HG03103 (cell line): ENCODE data around the gene AOC2.
"Not testable (repeated sequence)": the region's sequence is repeated elsewhere in the genome, so short reads cannot be mapped to it uniquely, and the experiment has no call there.

Source experiments
- ATAC-seq: cut with Tn5 transposase; IDR thresholded peaks from one replicate; pipeline ENCODE4 v1.9.1; 2021; ENCODE audit warnings: low read depth; ENCODE audit not compliant: unreplicated experiment

The AOC2 gene

GRCh38 chr17:42830971-42831370, 13.4 kb upstream of the AOC2 start:
- no peak for ATAC-seq

DNA sequence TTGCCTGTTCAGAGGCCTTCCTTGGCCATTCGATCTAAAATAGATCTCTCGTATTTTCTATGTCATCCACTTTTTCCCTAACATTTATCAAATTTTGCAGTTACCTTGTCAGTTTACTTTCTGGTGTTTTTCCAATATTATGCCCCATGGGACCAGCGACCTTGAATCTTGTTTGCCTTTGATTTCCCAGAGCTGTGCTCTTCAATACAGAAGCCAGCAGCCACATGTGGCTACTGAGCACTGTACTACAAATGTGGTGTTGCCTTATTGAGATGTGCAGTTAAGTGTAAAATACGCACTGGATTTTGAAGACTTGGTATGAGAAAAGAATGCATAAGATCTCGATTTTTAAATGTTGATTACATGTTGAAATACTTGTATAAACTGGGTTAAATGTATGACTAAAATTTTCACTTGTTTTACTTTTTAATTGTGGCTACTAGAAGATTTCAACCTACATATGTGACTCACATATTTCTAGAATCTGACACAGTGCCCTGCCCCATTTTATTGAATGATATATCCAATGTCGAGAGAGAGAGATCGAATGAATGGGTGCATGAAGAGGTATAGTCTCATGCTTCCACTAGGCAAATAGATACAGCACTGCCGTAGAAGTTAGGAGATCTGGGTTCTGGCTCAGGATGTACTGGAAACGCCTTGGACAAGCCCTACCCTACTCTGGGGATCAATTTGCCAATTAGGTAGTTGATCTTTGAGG, 12.0 kb upstream of the AOC2 start:
- no peak for ATAC-seq

DNA sequence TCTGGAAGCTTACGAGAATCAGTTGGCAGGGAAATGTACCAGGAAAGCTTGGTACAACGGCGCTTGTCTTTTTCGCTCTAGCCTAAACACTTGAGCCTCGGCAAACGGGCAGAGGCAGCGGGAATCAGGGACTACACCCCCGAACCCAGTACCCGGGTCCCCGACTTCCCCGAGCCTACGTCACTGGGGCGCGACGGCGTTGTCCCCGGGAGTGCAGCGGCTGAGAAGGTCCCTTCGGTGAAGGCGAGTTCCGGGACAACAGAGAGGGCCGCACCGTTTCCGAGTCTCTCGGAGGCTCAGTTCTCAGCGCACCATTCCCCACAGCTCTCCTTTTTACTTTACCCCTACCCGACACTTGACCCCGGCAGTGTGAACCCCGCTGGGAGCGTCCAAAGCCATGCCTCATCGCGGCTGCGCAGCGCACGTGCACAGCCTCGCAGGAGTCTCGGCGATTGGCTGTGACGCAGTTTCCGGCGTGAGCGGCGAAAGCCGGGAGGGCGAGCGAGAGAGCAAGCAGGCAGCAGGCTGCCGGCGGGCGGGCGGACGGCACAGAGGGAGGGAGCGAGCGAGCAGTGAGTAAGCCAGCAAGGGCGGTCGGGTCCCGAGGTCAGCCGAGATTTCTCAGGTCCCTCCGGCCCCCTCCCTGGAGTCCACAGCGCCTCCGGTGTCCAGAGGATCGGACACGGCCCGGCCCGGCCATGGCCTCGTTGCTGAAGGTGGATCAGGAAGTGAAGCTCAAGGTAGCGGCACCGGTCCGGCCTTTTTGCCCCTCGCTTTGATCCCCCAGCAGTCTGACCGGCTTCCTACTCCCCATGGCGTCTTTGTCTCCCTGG, 11.2 kb upstream of the AOC2 start, which contains the start of gene PSME3:
TSS of gene PSME3 (plus strand) at position 464 of the 833 bp plus-strand sequence. CDS start at position 699, 235 bp downstream.
- ATAC-seq, result no peak

DNA sequence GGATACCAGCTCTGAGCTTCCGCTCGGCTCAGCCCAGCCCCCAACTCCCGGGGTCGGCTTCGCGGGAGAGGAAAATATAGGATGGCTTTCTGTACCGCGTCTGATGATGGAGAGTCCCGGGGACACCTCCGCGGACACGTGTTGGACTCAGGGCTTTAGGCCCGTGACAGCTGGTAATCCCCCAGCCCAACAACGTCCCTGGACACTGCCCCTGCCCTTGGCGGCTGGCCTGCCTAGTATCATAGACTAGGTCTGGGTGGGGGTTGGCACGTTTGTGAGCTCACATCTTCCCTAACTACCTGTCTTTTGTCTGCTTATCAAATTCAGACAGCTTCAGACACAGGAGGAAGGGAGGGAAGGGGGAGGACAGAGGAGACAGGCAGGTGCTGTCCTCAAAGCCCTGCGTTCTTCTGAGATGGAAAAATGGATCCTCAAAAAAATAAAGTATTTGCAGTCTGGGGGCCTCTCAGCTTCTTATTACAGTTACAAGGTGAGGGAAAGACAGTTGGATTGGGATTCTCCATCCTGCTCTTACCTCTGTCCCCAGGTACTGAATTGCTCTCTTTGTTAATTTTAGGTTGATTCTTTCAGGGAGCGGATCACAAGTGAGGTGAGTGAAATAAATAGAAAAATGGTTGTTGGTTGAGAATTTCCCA, 10.5 kb upstream of the AOC2 start:
- no peak for ATAC-seq

GRCh38 chr17:42835732-42836131, 8.6 kb upstream of the AOC2 start:
- ATAC-seq, result no peak

- ATAC-seq, result no peak
Measured at GRCh38 chr17:42841975-42842685, 2.2 kb upstream of the AOC2 start.

- no peak for ATAC-seq
Measured at GRCh38 chr17:42843358-42843934, 934 bp upstream of the AOC2 start.

- no peak for ATAC-seq
Measured at GRCh38 chr17:42844761-42845555, 578 bp downstream of the AOC2 start.

DNA sequence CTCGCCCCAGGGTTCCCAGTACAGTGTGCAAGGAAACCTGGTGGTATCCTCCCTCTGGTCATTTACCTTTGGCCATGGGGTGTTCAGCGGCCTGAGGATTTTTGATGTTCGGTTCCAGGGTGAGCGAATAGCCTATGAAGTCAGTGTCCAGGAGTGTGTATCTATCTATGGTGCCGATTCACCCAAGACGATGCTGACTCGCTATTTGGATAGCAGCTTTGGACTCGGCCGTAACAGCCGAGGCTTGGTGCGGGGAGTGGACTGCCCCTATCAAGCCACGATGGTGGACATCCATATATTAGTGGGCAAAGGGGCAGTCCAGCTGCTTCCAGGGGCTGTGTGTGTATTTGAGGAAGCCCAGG, 1.2 kb downstream of the AOC2 start:
- no peak for ATAC-seq

DNA sequence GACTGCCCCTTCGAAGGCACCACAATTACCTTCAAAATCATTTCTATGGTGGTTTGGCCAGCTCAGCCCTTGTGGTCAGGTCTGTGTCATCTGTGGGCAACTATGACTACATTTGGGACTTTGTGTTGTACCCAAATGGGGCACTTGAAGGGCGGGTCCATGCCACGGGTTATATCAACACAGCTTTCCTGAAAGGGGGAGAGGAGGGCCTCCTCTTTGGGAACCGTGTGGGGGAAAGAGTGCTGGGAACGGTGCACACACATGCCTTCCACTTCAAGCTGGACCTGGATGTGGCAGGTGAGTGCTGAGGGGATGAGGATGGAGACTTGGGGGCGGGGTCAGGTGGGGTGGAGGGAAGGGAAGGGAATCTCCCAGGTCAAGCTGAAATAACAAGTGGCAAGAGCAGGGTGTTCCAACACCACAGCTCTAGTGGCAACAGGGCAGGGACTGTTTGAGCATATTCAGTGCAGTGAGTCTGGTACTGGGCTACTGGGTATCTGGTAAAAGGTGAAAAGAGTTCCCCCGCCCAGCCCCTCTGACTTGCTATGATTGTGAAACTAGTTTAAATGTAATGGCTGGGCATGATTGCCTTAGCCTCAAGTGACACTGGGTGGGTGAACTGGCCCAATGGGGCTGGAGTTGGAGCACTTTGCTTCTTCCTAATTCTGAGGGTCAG, 1.7 kb downstream of the AOC2 start:
- no peak for ATAC-seq

DNA sequence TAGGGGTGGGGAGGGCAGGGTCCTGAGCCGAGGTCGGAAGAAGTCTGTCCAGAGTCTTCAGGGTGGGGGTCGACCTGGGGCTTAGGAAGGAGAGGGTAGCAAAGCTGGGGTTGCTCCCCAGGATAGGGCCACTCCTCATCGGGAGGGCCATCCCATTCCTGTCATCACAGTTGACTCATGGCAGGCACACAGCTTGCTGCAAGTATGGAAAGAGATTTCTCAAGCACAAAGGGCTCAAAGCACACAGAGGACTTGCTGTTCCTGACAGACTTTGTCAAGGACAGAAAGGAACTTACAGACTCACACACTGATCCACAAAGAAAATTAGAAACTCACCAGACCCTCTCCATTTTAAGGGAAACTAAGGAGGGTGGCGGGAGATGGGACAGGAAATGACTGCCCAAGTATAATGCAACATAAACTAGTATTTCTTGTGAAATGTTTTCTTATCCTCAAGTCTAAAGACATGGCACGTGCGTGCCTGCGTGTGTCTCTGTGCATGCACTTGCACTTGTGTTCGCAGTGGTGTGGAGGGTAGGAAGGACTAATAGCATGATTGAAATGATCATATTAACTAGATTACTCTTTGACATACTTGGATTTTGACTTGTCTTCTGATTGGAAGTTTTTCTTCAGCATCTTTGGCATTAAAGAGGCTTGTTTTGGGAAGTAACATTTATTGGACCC, 2.4 kb downstream of the AOC2 start:
- ATAC-seq, result no peak

- no peak for ATAC-seq
Measured at GRCh38 chr17:42848093-42848492, 3.7 kb downstream of the AOC2 start.

- ATAC-seq, result no peak
Measured at GRCh38 chr17:42849031-42849430, 4.7 kb downstream of the AOC2 start.

GRCh38 chr17:42849451-42850181, 5.2 kb downstream of the AOC2 start:
- no peak for ATAC-seq

DNA sequence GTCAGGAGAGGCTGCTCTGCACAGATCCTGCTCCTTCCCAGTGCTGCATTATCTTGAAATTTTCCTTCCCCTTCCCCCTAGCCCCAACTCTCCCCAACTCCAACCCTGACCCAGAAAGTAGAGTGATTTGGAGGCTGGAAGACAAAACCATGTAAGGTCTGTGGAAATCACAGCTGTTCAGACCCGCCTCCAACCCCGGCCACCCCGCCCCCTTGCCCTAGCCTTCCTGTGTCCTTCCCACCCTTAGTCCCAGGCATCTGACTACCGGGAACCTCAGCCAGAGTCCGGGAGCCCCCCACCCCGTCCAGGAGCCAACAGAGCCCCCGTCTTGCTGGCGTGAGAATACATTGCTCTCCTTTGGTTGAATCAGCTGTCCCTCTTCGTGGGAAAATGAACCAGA, 6.6 kb downstream of the AOC2 start, which contains the start of gene AOC3:
TSS of gene AOC3 (plus strand) at position 246 of the 400 bp plus-strand sequence. CDS start at position 391, 145 bp downstream.
- ATAC-seq, result no peak

- not testable (repeated sequence) for ATAC-seq
Measured at GRCh38 chr17:42851371-42852240, 7.2 kb downstream of the AOC2 start.

DNA sequence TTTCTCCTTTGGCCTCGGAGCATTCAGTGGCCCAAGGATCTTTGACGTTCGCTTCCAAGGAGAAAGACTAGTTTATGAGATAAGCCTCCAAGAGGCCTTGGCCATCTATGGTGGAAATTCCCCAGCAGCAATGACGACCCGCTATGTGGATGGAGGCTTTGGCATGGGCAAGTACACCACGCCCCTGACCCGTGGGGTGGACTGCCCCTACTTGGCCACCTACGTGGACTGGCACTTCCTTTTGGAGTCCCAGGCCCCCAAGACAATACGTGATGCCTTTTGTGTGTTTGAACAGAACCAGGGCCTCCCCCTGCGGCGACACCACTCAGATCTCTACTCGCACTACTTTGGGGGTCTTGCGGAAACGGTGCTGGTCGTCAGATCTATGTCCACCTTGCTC, 8.0 kb downstream of the AOC2 start:
- ATAC-seq, result no peak
